ENCODE measurements around the gene NEDD9. TPM values are rescaled to one million over a fixed set of nuclear protein-coding genes. Genes with fewer than 3 reads are reported as not detected.

The NEDD9 gene
- polyA plus RNA-seq, 3 donors: 62.1 to 75.8 (median 67.3) TPM

GRCh38 chr6:11204794-11205366, 27.6 kb downstream of the NEDD9 start:
- no peak for DNase-seq

DNA sequence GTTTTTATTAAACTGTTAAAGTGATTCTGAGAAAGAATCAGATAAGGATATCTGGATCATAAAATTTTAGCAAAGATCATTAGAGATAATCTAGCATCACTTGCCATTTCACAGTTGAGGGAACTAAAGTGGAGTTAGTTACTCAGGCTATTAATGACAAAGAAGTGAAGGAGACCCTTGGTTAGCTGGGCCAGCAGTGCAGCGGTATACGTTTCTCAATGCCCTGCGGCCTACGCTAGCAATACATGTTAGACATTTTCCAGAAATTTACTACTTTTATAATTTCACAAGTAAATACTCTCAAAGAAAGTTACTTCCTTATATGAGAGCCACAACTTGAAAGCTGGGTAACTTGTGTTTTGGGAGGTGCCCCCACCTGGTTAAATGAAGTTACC, 28.5 kb downstream of the NEDD9 start:
- no peak for DNase-seq

DNA sequence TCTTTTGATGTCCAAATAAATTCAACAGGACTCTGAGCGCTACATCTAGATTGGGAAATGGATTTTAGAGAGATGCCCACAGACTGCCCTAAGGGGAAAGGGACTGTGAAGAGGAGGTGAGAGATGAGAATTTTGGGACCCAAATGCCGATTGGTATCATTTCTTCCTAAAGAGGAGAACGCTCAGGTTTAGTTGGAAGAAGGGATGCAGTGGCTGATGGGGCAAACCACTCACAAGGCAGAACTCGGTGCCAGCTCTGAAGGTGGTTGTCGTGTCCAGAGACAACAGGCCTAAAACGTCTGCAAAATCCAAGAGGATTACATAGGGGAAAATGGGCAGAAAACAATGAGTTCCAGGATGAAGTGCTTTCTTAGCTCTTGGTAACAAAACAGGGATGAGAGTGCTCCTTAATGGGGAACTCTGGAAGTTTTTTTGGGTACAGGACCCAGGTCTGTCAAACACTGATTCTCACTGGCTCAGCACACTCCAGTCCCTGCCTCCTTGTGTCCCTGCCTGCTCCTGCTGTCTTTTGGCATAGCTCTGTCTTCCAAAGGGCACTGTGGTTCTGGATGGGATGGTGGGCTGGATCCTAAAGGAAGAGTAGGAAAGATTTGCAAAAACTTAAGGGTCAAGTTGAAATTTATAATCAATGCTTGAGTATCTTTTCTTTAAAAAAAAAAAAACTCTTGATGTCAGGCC, 29.0 kb downstream of the NEDD9 start:
- no peak for DNase-seq

DNA sequence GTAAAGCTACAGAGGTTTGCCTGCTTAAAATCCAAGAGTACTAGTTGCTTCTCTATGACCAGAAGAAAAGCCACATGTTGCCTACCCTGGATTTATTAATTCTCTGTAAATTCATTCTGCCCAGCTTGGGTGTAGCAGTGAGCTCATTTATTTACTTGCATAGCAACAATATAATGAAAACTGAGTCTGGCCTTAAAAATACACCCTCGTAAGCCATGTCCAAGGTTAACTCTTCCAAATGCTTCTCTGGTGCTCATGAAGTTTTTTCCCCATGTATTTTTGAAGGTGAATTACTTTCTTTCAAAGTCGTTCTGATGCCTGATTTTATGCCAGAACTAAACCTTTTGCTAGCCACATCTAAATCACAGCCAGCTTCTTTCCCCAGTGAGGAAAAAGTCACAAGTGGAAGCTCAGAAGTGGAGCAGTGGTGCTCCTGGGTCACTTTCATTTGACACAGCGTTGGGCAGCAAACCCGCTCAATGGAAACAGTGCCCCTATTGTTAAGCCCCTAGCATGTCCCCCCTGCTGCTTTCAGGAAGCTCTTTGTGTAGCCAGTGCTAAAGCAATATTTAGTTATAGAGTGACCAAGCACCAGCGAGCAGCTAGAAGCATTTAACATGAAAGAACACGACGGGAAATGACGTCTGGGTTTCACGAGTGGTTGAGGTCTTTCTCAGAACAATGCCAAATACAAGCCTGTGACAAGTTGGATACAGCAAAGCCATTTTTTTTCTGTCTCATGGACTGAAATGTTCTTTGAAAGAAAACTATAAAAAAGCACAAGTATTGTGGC, 29.8 kb downstream of the NEDD9 start:
- DNase-seq: peak; percentile 68

DNA sequence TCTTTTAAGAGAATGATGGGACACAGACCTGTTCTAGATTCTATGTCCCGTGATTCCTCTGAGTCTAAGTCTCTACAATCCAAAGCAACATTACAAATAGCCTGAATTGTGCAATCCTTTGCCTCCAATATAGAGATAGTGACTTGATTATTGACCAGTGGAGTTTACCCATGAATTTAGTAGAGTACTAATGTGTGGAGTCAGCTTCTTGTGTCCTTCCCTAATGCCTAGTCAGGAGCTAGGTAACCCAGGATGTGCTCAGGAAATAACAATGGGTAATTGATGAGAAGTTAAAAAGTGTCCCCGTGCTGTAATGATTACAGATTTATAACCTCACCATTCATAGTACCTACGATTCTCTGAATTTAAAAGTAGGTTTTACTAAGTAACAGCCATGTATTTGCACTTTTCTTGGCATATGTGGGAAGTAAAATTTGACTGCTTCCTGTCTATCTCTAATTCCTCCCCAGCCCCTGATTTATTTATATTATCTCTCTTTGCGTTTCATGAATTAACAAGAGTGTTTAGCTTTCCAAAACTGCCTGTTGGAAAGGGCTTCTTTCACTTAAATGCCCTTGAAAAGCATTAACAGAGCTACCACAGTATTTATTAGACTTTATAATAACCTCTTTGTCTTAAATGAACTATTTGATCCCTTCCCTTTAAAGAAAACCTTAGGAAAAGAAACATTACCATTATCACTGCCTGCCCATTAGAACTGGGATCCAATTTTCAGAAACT, 30.5 kb downstream of the NEDD9 start:
- no peak for DNase-seq

GRCh38 chr6:11201015-11201414, 31.5 kb downstream of the NEDD9 start:
- DNase-seq: no peak

- no peak for DNase-seq
Observed at GRCh38 chr6:11200356-11200755, 32.1 kb downstream of the NEDD9 start.

GRCh38 chr6:11198663-11199603, 33.5 kb downstream of the NEDD9 start:
- no peak for DNase-seq

GRCh38 chr6:11197850-11198249, 34.6 kb downstream of the NEDD9 start:
- no peak for DNase-seq

DNA sequence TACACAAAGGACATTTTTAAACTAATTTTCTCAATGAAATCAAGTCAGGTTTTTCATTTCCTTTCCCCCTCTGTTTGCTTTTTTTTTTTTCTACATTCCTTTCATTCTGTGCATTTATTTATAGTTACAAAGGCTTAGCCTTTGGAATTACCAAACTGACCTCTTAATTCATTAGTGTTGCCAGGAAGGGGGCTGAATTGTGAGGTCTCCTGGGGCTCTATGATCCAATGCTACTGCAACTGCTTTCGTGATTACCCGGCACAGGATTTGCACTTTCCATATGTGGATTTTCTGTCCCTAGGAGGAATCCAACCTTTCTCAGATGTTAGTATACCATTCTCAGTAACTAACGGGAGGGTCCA, 35.3 kb downstream of the NEDD9 start:
- DNase-seq: peak; percentile 75

DNA sequence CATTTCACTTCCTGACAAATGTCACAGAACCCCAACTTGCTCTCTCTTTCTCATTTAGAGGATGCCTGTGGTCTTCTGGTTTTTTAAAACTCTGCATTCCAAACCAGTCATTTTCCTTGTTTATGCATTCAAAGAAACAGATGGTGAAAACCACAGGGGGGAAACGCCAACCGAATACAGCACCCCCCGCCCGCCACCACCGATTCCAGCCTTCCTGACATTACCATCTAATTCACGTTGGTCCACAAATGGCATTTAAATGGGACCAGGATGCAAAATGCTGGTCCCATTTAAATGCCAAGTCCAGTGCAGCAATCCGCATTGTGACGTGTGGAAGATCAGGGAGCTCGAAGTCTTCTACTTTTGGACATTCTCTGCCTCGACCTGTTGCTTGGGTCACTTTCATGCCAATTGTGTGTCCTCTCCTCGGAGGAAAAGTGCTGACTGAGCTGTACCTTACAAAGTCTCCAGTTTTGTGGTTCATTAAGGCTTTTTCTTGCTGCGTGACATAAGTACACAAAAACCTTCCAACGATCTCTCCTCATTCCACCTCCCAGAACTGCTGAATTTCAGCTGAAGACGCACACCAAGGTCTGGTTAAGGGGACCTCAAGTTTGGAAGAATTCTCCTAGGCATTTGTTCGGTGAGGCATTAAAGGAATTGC, 35.8 kb downstream of the NEDD9 start:
- DNase-seq: no peak

DNA sequence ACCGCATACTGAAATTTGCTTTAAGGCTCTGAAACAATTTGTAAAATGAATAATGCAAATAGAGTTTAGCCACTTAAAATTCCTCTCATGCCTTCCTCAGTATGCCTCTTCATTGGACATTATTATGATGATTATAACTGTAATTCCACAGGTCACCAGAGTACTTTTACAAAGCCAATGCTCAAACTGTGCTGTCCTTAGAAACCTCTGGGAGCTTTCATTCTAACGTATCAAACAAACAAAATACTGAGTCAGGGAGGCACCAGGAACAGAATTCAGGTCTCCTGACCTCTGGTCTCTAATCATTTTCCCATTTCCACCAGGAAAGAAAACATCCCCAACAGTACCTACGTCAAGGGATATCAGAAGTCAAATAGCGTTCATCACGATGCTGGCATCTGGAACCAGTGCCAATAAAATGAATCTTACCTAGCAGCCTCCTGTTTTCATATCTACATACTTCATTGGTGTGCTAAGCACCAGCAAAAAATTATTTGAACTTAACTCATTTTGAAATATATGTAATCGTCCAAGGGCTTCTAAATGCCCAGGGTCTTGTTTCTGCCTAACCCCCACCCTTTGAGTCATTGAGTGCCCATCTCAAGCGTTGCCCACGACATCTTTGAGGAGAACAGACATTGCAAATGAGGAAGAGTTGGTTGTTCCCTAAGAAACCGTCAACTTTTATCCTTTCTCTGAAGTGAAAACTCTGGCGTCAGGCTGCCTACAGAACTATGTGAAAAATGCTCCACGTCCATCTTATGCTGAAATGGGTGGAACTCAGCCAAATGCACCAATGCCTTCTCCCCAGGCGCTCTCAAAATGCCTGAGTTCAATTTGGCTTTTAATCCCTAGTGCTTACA, 37.9 kb downstream of the NEDD9 start:
- no peak for DNase-seq

- no peak for DNase-seq
Observed at GRCh38 chr6:11193434-11193833, 39.0 kb downstream of the NEDD9 start.

GRCh38 chr6:11192167-11192566, 40.3 kb downstream of the NEDD9 start:
- no peak for DNase-seq

DNA sequence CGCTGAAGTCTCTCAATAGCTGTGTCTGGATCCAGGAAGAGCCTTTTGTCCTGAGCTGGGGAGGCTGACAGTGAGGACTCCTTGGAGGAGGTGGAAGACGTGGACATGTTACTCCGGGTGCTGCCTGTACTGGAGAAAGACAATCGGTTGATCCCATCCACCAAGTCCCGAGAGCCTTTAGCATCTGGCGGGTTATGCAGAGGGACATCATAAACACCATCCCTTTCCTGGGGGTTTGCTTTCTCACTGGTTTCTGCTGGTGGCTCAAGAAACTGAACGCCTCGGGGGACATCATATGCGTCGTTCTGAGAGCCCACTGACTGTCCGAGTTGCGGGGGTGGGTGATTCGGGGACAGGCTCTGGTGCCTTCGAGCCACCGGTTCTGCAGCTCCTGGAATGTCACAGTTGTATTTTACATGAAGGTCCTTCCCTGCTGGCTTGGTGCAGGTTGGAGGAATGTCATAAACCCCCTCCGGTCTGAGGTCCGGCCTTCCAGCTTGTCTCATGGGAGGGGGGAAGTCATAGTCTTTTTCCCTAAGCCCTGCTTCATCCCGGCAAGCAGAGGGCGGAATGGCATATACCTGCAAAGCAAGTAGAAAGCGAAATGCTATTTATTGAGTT, 41.7 kb downstream of the NEDD9 start:
- DNase-seq: no peak

GRCh38 chr6:11189865-11190624, 42.4 kb downstream of the NEDD9 start:
- DNase-seq: no peak

DNA sequence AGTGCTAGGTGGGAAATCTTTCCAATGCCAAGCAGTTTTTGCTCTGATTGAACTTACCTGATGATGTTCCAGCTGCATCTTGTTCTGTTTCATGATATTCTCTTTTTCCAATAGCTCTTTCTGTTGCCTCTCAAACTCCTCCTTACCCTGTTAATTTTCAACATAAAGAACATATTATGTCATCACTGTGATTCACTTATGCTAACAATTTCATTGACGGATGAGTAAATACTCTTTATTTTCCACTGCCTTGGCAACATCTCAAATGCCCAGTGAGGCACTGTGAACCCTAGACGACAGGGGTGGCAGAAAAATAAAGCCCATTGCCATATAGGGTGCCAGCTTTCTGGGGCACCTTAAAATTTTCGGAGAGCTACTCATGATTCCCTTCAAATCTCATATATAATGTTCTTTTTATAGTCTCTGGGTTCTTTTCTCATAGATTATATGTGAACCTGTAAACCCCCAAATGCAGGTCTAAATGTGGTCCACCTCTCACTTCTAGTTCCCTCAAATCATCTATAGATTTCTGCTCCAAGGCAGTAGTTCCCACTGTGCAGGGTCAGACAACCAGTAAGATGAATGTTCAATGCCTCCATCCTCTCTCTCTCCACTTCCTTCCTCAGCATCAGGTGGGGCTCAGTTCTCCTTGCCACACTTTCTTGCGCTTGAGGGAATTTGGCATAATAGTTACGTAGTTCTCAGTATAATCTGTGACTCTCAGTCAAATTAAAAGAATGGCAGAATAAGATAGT, 44.1 kb downstream of the NEDD9 start:
- no peak for DNase-seq

- DNase-seq: no peak
Observed at GRCh38 chr6:11187301-11187700, 45.2 kb downstream of the NEDD9 start.

Data from renal pelvis (tissue), 4 donors.